ENCODE data around the gene CDH23.

CDH23 gene

DNA sequence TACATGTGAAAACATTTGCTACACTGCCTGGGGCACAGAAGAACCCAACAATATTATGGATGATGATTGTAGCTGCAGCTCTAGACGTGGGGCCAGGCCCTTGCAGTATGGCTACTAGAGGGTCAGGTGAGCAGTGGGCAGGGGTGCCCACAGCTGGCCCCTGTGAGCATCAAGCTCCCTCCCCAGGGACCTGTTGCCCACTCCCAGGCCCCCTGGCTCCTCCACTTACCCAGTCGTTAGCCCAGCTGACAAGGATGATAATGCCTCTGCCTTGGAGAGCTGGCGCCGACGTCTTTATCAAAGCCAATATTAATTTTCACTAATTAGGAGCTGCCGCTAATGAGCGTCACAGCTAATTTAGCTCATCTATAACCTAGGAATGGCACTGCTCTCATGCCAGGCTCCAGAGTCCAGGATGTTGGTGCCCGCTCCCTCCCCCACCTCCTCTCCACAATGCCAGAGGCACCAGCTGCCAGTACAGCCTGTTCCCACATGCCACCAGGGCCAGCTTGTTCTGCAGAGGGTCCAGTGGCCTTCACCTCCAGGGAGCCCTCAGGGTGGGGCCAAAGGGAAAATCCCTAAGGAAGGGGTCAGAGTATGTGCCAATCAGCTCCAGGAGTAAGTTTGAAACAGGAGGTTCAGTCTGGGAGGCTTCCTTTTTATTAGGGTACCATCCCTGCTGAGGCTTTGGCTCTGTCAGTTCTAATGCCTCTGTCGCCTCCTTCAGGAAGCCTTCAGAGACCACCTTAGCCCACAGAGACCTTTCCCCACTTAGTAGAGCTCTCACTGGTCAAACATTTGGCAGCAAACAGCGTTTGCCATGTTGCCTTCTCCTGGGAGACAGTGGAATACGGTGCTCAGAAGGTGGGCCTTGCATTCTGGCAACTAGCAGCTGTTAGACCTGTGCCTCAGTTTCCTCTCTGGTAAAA is 77.2 kb downstream of the CDH23 start:
- H3K4me3 ChIP-seq (ENCODE audit: low read length), result no peak overlapping the region
- no peak for DNase-seq (ENCODE audit: low read depth)

DNA sequence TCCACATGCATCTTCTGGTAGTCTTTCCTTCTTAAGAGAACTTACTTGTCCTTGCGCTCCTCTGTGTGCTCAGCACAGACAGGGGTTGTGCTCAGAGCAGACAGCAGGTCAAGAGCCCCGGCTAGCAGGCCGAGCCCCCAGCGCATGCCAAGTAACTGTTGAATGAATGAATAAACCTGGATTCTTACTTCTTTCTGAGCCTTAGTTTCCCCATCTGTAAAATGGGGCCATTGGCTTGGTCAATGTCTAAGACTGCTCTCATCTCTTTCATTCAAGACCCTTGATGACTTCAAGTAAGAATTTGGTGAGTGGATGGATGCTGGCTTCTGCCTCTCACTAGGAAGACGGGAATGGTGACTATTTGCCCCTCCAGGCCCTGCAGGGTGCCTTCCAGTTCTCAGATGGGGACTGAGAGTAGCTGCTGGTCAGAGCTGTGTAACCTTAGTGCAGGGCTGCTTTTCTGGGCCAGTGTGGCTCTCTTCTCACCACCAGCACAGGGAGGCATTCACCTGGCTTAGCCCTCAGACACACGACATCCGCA is 78.1 kb downstream of the CDH23 start:
- H3K4me3 ChIP-seq (ENCODE audit: low read length), result no peak overlapping the region
- no peak for DNase-seq (ENCODE audit: low read depth)
- TF ChIP-seq, protein P1, sequence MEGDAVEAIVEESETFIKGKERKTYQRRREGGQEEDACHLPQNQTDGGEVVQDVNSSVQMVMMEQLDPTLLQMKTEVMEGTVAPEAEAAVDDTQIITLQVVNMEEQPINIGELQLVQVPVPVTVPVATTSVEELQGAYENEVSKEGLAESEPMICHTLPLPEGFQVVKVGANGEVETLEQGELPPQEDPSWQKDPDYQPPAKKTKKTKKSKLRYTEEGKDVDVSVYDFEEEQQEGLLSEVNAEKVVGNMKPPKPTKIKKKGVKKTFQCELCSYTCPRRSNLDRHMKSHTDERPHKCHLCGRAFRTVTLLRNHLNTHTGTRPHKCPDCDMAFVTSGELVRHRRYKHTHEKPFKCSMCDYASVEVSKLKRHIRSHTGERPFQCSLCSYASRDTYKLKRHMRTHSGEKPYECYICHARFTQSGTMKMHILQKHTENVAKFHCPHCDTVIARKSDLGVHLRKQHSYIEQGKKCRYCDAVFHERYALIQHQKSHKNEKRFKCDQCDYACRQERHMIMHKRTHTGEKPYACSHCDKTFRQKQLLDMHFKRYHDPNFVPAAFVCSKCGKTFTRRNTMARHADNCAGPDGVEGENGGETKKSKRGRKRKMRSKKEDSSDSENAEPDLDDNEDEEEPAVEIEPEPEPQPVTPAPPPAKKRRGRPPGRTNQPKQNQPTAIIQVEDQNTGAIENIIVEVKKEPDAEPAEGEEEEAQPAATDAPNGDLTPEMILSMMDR (conservative IDR thresholded peaks at IDR 0.05; ENCODE audit: low read depth, low read length), result no peak

More for the DNA sequence above, 77.2 kb downstream of the CDH23 start:
- TF ChIP-seq, protein P1 (conservative IDR thresholded peaks at IDR 0.05; ENCODE audit: low read depth, low read length), result no peak

DNA sequence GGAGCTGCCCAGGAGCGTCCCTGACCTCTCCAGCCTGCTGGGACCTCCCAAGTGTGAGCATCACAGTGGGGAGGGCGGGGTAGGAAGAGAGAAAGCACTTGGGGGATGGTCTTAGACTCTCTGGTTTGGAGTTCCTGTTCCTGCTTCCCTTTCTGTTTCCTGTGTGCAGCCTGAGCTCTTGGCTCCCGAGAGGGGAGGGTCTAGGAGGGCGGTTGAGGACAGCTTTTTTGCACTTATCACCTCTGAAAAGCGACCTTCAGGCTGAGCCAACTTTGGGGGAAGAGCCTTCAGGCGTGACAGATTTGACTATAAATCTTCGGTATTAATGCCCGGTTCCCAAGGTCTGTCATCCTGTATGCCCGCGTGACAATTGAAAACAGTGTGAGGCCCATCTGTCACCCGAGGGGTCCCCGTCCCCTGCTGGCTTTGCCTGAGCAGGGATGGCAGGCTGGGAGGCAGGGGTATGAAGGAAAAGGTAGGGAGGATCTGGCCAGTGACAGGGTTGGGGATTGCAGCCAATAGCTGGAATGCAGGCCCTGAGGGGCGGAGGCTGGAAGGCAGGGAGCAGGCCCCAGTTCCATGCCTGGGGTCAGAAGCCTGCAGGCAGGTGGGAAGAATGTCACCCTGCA is 78.6 kb downstream of the CDH23 start:
- TF ChIP-seq, protein P1 (conservative IDR thresholded peaks at IDR 0.05; ENCODE audit: low read depth, low read length), result no peak
- no peak for DNase-seq (ENCODE audit: low read depth)
- H3K4me3 ChIP-seq (ENCODE audit: low read length), result no peak overlapping the region

DNA sequence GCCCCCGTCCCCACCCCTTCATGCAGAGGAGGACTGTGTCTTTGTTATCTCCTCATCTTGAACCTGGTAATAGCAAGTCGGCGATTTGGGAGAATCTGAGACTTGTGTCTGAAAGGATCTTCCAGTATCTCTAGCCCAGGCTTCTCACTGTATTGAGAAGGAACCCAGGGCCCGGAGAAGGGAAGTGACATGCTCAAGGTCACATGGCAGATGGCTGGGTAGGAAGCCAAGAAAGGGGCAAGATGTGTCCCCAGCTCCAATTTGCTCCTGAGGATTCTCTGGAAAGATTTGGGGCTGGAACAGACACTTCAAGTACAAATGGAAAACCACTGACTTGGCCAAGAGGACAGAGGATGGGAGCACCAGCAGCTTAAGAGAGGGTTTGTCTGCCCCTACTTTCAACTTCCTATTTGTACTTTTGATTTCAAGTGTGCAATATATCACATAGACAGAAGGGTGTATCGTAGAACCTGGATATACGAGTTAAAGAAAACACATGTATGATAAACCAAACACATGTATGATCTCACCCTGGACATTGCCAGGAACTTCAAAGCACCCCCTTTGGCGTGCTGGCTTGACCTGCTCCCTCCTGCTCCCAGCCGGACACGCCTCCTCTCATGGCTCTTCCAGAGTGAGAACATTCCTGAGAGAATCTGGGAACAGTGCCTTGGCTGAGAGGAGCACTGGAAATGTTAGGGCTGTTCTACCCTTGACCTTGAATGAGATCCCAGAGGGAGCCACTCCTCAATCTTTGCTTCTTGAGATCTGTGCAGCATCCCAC is 79.7 kb downstream of the CDH23 start:
- TF ChIP-seq, protein P1 (conservative IDR thresholded peaks at IDR 0.05; ENCODE audit: low read depth, low read length), result no peak
- no peak overlapping the region for H3K4me3 ChIP-seq (ENCODE audit: low read length)
- DNase-seq (ENCODE audit: low read depth), result no peak

DNA sequence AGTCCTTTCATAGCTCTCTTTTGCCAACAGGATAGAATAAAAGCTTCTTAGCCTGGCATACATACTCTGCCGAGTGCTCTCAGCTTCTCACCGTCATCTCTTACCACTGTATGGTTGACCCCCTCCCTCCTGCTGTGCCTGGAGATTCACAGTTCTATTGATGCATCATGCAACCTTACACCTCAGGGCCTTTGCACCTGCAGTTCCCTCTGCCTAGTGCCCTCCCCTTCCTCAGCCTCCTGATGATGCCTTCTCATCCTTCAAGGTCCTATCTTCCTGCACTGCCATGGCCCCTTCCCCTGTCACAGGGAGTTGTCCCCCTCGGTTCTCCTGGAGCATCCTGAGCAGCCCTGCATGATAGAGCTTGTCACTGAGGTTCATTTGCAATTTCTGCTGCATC is 81.5 kb downstream of the CDH23 start:
- TF ChIP-seq, protein P1 (conservative IDR thresholded peaks at IDR 0.05; ENCODE audit: low read depth, low read length), result no peak
- no peak overlapping the region for H3K4me3 ChIP-seq (ENCODE audit: low read length)
- no peak for DNase-seq (ENCODE audit: low read depth)

DNA sequence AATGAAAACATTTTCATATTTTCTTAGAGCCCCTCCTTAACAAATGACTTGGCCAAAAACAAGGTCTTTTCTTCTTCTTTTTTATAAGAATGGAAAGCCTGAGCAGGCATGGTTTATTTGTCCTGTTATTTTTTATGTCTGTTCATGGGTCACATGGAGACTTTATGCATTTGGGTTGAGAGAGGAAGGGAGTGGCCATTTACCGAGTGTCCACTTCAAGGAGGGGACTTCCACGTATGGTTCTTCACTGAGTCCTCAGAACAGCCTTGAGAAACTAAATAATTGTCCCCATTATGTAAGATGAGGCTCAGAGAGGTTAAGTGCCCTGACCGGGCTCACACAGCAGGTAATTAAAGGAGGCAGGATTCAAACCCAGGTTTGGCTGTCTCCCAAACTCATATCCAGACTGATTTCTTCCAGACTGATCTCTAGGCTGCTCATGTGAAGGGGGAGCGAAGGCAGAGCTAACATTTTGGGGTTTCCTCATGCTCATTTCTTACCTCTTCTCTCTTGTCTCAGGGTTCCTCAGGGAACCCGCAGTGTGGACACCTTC is 82.2 kb downstream of the CDH23 start:
- no peak overlapping the region for H3K4me3 ChIP-seq (ENCODE audit: low read length)
- no peak for DNase-seq (ENCODE audit: low read depth)
- TF ChIP-seq, protein P1 (conservative IDR thresholded peaks at IDR 0.05; ENCODE audit: low read depth, low read length), result no peak

Measured in retinal pigment epithelial cell (primary cell).